ENCODE measurements around the gene DMD.

The DMD gene

GRCh38 chrX:31858915-31859314 lies 1352.4 kb downstream of the DMD start:
- no peak for TF ChIP-seq MYC (IDR thresholded peaks at IDR 0.05; ENCODE audit: low read depth, low read length)
- no peak for TF ChIP-seq POLR2A (IDR thresholded peaks at IDR 0.05; ENCODE audit: extremely low read depth, insufficient read length)
- TF ChIP-seq MAX (IDR thresholded peaks at IDR 0.05; ENCODE audit: low read depth, low read length) = no peak
- TF ChIP-seq, protein P1, sequence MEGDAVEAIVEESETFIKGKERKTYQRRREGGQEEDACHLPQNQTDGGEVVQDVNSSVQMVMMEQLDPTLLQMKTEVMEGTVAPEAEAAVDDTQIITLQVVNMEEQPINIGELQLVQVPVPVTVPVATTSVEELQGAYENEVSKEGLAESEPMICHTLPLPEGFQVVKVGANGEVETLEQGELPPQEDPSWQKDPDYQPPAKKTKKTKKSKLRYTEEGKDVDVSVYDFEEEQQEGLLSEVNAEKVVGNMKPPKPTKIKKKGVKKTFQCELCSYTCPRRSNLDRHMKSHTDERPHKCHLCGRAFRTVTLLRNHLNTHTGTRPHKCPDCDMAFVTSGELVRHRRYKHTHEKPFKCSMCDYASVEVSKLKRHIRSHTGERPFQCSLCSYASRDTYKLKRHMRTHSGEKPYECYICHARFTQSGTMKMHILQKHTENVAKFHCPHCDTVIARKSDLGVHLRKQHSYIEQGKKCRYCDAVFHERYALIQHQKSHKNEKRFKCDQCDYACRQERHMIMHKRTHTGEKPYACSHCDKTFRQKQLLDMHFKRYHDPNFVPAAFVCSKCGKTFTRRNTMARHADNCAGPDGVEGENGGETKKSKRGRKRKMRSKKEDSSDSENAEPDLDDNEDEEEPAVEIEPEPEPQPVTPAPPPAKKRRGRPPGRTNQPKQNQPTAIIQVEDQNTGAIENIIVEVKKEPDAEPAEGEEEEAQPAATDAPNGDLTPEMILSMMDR (IDR thresholded peaks at IDR 0.05; ENCODE audit: low read depth, low read length) = no peak
- no peak overlapping the region for H3K4me3 ChIP-seq (ENCODE audit: low read depth, low read length)
- DNase-seq (ENCODE audit: low read depth) = no peak

DNA sequence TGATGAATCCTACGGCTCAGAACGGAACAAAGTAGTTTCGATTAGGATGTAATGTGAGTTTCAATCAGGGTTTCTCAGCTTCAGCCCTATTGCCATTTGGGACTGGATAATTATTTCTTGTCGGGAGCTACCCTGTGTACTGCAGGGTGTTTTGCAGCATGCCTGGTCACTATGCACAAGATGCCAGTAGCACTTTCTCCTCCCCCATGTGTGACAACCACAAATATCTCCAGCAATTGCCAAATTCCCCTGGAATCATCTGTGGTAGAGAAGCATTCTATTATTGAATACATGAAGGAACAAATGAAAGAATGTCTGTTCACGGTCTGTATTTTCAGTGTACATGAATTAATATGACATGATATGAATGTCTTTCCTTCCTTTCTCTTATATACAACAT lies 1356.6 kb downstream of the DMD start:
- no peak for DNase-seq (ENCODE audit: low read depth)
- TF ChIP-seq POLR2A (IDR thresholded peaks at IDR 0.05; ENCODE audit: extremely low read depth, insufficient read length) (no peak), MYC (IDR thresholded peaks at IDR 0.05; ENCODE audit: low read depth, low read length) (no peak), MAX (IDR thresholded peaks at IDR 0.05; ENCODE audit: low read depth, low read length) (no peak)
- TF ChIP-seq, protein P1 (IDR thresholded peaks at IDR 0.05; ENCODE audit: low read depth, low read length) = no peak
- H3K4me3 ChIP-seq (ENCODE audit: low read depth, low read length) = no peak overlapping the region

- no peak overlapping the region for H3K4me3 ChIP-seq (ENCODE audit: low read depth, low read length)
- TF ChIP-seq POLR2A (IDR thresholded peaks at IDR 0.05; ENCODE audit: extremely low read depth, insufficient read length) (no peak), MAX (IDR thresholded peaks at IDR 0.05; ENCODE audit: low read depth, low read length) (no peak), MYC (IDR thresholded peaks at IDR 0.05; ENCODE audit: low read depth, low read length) (no peak)
- TF ChIP-seq, protein P1 (IDR thresholded peaks at IDR 0.05; ENCODE audit: low read depth, low read length) = no peak
- no peak for DNase-seq (ENCODE audit: low read depth)
Observed at GRCh38 chrX:31851761-31852160, 1359.6 kb downstream of the DMD start.

DNA sequence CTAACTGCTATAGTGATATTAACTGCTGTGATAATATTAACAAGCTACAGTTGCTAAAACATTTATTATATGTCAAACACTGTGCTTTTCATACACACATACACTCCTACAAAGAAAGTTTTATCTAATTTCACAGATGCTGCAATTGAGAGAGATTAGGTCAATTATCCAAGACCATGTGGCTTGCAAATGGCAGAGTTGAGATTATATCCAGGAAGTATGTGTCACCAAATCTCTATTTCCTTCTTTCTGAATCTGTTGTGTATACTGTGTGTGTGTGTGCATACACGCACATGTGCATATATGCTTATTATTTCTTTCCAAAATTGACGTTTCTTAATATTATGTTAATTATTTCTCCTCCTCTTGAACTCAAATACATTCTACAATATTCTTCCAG lies 1363.6 kb downstream of the DMD start:
- TF ChIP-seq POLR2A (IDR thresholded peaks at IDR 0.05; ENCODE audit: extremely low read depth, insufficient read length) (no peak), MAX (IDR thresholded peaks at IDR 0.05; ENCODE audit: low read depth, low read length) (no peak), MYC (IDR thresholded peaks at IDR 0.05; ENCODE audit: low read depth, low read length) (no peak)
- TF ChIP-seq, protein P1 (IDR thresholded peaks at IDR 0.05; ENCODE audit: low read depth, low read length) = no peak
- no peak for DNase-seq (ENCODE audit: low read depth)
- H3K4me3 ChIP-seq (ENCODE audit: low read depth, low read length) = no peak overlapping the region

DNA sequence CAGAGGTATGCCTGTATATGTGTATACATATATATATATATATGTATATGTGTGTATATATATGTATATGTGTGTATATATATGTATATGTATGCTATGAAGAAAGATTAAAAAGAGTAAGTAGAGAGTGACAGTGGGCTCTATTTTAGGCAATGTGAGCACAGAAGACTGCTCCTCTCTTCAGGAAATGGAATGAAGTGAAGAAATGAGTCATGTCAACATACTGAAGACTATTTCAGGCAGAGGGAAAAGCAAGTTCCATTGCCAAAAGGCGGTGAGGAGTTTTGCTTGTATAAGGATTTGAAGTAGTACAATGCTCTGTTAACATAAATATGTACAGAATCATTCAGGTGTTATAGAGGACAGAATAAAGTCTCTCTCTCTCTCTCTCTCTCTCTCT lies 1366.3 kb downstream of the DMD start:
- no peak overlapping the region for H3K4me3 ChIP-seq (ENCODE audit: low read depth, low read length)
- no peak for DNase-seq (ENCODE audit: low read depth)
- TF ChIP-seq MAX (IDR thresholded peaks at IDR 0.05; ENCODE audit: low read depth, low read length) = no peak
- TF ChIP-seq POLR2A (IDR thresholded peaks at IDR 0.05; ENCODE audit: extremely low read depth, insufficient read length) = no peak
- TF ChIP-seq MYC (IDR thresholded peaks at IDR 0.05; ENCODE audit: low read depth, low read length) = no peak
- TF ChIP-seq, protein P1 (IDR thresholded peaks at IDR 0.05; ENCODE audit: low read depth, low read length) = no peak

DNA sequence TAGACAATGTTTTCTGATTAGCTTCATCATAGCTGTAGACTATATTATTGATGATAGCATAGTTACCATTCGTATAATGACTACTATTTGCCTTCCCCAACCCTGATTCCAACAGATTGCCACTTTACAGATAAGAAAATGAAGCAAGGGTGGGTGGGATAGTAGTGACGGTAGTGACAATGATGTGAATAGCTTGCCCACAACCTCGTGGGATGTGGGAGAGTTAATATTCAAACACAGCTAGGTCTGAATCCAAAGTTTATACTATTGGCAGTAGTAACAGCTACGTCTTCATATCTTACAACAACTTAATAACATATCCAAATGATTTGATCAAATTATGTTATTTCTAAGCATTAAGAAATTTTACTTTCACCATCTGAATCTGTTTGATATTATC lies 1372.7 kb downstream of the DMD start:
- DNase-seq (ENCODE audit: low read depth) = no peak
- H3K4me3 ChIP-seq (ENCODE audit: low read depth, low read length) = no peak overlapping the region
- TF ChIP-seq POLR2A (IDR thresholded peaks at IDR 0.05; ENCODE audit: extremely low read depth, insufficient read length) (no peak), MYC (IDR thresholded peaks at IDR 0.05; ENCODE audit: low read depth, low read length) (no peak), MAX (IDR thresholded peaks at IDR 0.05; ENCODE audit: low read depth, low read length) (no peak)
- TF ChIP-seq, protein P1 (IDR thresholded peaks at IDR 0.05; ENCODE audit: low read depth, low read length) = no peak

All from NB4 (cell line).